Activated CD4-positive, CD25-positive, alpha-beta regulatory T cell treated with anti-CD3 and anti-CD28 coated beads, Interleukin-2, amount 50 U/mL, for 72 hours (primary cell): Measurements from ENCODE around the gene C1QTNF8.
"Not testable (repeated sequence)": the region's sequence is repeated elsewhere in the genome, so short reads cannot be mapped to it uniquely, and the experiment has no call there.

Experiments used
- DNase-seq: peaks from one replicate; pipeline ENCODE4 v3.0.0; 2021

The C1QTNF8 gene

DNA sequence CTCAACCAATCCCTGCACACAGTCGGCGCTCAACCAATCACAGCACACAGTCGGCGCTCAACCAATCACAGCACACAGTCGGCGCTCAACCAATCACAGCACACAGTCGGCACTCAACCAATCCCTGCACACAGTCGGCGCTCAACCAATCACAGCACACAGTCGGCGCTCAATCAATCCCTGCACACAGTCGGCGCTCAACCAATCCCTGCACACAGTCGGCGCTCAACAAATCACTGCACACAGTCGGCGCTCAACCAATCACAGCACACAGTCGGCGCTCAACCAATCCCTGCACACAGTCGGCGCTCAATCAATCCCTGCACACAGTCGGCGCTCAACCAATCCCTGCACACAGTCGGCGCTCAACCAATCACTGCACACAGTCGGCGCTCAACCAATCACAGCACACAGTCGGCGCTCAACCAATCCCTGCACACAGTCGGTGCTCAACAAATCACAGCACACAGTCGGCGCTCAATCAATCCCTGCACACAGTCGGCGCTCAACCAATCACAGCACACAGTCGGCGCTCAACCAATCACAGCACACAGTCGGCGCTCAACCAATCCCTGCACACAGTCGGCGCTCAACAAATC is 3.3 kb downstream of the C1QTNF8 start:
- not testable (repeated sequence) for DNase-seq

DNA sequence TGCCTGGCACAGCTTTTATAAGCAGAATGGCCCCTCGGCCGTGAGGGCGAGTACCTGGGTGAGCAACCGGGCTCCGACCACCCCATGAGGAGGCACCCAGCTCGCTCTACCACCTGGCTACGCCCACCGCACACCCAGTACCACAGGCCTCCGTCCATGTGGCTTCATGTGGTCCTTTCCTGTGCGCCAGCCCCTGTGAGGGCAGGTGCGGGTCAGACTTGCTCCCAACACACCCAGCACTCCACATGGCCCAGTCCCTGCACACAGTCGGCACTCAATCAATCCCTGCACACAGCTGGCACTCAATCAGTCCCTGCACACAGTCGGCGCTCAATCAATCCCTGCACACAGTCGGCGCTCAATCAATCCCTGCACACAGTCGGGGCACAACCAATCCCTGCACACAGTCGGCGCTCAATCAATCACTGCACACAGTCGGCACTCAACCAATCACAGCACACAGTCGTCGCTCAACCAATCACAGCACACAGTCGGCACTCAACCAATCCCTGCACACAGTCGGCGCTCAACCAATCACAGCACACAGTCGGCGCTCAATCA is 4.0 kb downstream of the C1QTNF8 start:
- DNase-seq = no peak

DNA sequence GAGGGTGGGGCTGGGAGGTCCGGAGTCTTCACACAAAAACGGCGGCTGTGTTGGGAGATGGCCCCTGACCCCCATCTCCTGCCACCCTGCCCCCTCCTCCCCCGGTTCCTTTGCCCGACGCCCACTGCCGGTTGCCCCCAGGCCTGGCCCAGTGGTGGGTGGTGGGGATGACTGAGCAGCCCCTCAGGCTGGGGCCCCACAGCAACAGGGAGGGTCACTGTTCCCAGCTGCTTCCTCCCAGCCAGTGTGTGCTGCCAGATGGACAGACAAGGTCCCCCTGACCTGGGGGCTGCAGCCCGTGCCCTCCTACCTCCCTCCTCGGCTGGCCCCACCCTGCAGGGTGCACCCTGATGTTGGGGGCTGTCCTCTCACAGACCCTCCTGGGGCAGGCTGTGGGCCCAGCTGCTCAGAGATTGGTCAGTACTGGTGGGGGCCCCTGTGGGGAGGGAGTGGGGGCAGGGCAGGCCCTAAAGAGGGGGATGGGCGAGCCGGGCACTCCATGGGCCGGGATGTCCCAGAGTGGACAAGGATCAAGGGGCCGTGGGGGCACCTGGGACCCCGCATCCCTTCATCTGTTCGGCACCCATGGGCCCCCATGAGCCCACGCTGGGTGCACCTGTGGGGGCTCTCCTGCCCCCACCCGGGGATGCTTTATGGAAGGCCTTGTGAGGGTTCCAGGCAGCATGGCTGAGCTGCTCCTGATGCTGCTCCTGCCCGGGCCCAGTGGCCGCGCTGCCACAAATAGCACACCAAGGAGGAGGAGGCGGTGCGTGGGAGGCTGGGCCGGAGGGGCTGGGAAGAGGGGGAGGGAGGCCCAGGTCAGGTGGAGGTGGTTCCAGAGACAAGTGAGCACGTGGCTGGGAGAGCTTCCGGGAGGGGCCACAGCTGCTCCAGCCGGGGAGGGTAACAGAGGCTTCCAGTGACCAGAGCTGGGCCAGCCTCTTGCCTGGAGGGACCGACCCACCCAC is 5.1 kb downstream of the C1QTNF8 start:
- DNase-seq = no peak

DNA sequence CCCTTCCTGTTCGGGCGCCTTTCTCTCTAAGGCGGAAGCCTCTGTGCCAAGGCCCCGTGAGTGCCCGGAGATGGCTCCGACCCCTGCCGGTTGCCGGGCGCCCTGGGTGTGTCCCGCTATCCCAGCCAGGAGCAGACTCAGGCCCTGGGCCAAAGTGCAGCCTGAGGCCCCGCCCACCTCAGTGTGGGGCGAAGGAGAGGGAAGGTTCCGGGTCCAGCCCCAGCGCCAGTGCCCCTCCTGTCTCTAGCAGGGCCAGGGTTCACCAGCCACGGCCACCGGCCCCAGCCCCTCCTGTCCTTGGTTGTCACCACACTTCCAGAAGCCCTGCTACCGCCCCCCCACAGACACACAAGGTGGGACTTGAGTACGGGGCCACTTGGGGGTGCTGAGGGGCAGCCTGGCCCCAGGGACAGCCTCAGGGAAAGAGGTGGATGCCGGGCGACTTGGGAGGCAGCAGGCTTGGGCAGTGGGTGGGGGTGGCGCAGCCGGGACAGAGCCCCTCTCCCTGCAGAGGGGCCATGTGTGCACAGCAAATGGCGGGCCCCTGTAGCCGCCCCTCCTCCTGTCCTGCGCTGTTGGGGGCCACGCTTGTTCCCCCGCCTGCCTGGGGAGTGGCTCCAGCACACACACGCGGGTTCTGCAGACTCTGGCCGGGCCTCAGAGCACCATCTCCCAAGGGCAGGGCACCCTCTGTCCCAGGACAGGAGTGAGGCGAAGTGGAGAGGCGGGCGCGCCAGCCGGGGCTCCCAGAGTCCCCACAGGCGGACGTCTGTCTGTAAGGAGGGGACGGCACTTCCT is 6.0 kb downstream of the C1QTNF8 start:
- DNase-seq = no peak

DNA sequence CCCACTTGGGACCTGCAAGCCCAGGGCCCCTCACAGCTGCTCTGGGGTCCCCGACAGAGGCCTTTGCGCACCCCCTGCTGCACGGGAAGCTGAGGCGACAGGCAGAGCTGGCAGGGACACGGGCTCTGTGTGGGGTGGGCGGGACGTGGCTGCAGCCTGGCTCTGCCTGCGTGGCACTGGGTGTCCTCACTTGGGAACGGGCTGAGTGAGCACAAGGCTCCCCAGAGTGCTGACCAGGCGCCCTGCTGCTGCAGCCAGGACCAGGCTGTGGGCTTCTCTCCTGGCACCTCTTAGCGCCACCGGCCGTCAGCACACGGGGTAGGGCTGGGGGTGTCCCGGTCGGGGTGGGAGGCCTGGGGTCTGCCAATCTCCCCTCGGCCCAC is 6.6 kb downstream of the C1QTNF8 start:
- no peak for DNase-seq

DNA sequence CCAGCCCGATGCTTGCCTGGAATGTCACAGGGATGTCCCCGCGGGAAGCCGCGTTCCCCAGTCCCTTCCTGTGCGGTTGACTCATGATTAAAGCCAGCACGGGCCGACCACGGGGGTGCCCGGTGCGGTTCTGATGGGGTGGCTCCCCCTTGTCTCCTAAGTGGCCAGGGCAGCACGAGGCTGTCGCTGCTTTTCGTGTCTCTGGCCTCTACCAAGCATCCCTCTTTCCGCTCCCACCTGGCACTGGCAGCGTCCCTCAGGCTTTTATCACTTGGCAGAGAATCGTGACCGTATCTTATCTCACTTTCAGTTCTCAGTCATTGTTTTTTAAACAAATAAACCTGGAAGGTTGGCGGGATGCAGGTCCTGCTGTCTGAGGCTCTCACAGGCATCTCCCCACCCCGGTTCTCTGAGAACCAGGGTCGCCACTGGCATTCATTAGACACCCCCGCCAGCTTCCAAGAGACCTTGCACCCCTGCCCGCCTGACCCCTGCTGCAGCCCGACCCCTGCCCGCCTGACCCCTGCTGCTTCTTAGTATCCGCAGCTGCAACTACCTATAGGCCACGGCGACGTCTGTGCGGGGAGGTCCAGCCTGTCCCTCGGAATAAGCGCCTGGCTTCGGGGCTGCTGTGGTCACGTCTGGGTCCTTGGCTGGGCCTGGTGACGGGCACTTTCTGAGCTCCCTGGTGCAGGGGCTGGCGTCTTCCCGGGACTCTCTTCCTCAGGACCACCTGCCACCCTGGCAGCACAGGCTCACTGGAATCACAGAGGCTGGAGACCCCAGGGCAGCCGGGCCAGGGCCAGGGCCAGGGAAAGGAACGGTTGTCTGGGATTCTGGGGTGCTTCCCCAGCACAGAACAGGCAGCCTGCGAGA is 7.5 kb downstream of the C1QTNF8 start:
- no peak for DNase-seq

DNA sequence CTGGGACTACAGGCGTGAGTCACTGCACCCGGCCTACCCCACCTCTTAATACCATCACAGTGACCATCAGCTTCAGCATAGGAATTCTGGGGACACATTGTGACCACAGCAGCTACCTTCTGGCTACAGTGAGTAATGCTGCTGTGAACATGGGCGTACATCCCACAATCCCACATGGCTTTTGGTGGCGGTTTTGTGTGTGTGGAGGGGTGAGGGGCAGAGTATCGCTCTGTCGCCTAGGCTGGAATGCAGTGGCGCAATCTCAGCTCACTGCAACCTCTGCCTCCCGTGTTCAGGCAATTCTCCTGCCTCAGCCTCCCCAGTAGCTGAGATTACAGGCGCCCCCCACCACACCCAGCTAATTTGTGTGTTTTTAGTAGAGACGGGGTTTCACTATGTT is 9.6 kb downstream of the C1QTNF8 start:
- DNase-seq = not testable (repeated sequence)

DNA sequence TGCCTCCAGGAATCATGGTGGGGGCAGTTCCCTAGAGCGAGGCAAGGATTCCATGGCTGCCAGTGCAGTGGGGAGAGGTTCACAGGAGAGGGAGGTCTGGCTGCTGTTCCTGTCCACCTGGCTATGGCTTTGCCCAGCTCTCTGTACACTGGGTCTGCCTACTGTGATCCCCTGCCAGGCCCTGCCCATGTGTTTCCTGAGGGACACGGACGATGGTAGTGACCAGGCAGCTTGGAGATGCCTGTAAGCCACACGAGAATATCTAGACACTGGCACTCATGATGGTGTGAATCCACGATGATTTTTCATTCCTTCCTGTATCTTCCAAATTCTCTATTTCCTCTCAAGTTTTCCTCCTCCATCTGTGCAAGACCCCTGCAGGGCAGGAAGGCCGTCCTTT is 11.1 kb downstream of the C1QTNF8 start:
- DNase-seq = no peak

DNA sequence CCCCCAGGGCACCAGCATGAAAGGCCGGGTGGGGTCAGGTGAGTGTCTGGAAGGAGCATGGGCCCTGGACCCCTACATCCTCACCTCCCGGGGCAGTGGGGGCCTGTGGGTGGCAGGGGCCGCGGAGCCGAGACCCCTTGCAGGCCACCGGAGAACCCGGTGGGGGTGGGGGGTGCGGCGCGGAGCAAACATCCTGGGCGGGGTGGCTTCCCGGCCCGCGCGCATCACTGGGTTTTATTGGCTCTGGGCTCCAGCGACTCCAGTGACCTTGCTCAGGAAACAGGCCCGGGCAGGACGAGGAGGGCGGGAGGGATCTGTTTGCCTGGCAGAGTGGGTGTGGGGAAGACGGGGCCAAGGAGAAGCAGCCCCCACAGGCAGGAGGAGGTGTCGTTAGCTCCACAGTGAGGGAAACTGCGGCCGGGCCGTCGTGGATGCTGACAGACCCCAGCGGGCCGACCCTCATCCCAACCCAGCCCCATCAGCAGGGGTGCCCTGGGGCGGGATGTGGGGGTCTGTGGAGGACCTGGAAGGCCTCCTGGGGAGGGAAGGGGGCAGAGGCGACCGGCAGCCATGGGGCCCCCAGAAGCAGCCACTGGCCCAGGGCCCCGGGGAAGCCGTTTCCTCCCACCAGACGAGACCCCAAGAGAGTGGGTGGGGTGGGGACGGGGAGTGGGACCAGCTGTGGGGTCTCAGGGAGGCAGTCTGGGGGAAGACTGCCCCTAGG is 12.9 kb downstream of the C1QTNF8 start:
- DNase-seq = no peak

DNA sequence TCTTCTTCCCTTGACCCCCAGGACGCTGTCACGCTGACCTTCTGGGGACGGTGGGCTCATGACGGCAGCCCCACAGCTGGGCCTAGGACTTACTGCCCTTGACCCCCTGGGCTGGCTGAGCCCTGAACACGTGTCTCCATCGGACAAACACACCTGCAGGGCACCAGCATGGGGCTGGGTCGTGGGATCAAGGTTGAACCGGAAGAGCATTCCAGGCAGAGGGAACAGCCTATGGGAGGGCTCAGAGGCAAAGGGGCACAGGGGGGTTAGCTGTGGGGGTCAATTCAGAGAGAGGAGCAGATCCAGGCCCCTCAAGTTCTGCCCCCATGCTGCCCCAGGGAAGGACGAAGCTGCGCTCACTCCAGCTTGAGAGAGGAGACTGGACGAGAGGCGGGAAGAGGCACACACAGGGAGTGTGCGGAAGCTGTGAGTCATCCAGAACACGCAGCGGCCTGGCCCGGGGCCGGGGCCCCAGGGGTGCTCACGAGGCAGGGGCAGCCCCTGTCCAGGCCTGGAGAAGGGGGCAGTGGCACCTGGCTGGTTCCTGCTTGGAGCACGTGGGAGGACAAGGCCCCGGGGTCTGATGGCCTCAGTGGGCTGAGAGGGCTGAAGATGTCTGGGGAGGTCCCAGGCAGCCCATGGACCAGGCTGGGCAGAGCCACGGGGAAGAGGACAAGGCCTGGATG is 13.6 kb downstream of the C1QTNF8 start:
- no peak for DNase-seq

DNA sequence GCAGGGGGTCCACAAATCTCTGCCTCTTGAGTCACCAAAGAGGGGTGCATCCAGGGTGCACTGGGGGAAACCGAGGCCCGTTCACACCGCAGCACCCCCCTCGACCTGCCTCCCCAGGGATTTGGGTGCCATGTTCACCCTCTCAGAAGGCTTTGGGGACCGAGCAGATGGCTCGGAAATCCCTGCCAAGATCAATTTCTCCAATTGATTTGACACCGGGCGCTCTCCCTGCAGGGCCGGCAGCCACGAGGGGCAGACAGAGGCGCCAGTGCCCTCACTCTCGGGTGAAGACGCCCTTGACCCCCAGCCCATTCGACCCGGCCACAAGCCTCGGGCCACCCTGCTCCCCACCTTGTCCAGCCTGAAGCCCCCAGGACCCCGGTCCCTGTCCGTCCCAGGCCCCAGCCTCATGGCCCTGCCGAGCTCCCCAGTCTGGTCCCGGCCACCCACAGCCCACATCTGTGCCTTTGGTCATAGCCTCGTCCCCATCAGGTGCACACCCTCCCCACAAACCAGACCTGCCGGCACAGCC is 14.2 kb downstream of the C1QTNF8 start:
- no peak for DNase-seq

DNA sequence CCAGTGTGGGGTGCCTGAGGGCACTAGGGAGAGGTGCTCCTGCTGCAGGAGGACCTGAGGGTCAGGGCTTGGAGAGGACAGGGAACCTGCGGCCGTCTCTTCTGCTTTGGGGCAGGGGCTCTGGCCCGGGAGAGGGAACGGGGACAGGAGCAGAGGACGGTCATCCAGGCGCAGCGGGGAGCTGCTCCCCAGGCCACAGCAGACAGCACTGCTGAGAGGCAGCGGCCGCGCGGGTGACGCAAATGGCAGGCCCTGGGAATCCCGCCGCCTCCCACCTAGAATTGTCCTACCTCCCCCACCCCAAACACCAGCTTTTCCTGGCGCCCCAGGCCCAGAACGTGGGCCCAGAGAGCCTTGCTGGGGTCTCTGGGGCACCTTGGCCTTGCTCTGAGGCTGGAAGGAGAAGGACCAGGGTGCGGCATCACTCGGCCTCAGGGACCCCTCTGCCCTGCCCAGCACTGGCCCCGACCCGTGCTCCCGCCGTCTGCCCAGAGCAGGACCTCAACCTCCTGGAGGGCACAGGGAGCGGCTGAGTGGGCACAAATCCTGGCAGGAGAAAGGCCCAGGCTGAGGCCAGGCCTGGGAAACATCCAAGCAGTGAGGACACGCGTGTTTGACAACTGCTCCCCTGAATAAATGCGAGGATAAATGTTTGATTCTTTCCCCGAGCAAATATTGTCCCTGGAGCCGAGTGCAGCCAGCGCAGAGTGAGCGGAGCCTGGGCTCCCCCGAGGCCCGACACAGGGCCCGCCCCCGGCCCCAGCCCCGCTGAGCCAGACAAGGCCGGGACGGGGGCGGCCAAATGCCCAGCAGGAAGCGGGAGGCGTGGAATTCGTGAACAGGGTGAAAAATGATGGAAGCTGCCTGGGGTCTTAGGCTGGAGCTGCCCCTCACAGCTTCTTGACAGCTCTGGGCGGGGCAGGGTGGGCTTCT is 15.0 kb downstream of the C1QTNF8 start:
- DNase-seq = no peak

DNA sequence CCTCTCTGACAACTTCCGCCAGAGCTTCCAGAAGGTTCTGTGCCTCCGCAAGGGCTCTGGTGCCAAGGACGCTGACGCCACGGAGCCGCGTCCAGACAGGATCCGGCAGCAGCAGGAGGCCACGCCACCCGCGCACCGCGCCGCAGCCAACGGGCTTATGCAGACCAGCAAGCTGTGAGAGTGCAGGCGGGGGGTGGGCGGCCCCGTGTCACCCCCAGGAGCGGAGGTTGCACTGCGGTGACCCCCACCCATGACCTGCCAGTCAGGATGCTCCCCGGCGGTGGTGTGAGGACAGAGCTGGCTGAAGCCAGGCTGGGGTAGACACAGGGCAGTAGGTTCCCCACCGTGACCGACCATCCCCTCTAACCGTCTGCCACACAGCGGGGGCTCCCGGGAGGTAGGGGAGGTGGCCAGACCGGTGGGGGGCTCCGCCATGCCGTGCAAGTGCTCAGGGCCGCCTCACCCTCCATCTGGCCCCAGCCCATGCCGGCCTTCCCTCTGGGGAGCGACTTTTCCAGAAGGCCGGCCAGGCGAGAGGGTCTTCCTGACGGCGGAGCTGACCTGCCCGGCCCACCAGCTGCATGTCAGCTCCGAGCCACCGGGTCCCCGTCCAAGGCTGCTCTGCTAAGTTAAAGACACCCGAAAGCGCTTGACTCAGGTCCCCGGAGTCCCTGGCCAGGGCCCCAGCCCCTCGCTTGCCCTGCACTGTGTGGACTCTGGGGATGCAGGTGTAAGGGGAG is 16.1 kb downstream of the C1QTNF8 start:
- DNase-seq = no peak

DNA sequence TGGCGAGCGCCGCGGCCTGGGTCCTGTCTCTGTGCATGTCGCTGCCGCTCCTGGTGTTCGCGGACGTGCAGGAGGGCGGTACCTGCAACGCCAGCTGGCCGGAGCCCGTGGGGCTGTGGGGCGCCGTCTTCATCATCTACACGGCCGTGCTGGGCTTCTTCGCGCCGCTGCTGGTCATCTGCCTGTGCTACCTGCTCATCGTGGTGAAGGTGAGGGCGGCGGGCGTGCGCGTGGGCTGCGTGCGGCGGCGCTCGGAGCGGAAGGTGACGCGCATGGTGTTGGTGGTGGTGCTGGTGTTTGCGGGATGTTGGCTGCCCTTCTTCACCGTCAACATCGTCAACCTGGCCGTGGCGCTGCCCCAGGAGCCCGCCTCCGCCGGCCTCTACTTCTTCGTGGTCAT is 16.7 kb downstream of the C1QTNF8 start:
- no peak for DNase-seq

DNA sequence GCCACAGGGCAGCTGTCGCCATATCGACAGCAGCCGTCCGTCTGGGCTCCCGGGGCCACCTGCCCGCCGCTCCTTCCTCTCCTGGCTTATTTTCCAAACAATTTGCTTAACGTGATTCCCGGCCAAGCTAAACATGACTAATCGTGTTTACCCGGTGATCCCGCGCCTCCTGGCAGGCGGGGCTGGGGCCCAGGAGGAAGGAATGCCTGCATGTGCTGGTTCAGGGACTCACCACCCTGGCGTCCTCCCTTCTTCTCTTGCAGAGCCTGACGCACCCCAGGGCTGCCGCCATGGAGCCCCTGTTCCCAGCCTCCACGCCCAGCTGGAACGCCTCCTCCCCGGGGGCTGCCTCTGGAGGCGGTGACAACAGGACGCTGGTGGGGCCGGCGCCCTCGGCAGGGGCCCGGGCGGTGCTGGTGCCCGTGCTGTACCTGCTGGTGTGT is 17.4 kb downstream of the C1QTNF8 start:
- no peak for DNase-seq

DNA sequence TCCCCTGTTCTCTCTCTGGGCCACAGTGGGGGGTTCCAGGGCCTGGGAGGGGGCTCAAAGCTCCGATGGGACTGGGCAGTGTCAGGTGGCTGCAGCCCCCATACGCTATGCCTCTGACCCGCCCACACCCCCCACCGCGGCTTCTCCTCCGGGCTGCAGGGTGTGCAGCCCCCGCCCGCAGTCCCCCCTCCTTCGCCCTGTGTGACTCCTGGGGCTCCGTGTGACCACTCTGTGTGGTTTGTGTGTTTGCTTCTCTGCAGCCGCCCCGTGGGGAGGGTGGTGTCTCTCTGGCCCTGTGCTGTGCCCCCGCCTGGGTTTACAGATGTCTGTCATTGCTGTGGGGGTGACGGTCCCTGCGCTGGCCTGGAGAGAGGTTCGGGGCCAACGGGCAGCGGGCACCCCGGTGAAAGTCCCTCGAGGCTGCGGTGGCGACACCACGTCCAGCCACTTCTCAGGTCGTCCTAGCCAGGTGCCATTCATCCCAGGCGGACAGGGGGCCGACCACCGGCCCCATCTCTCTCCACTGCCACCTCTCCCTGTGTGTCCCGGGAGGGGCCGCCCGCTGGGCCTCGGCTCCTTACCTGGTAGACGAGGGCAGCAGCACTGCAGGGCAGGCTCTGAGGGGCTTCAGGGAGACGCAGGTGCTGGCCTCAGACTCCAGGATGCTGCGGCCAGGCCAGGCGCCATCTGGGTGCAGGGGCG is 18.0 kb downstream of the C1QTNF8 start:
- no peak for DNase-seq

DNA sequence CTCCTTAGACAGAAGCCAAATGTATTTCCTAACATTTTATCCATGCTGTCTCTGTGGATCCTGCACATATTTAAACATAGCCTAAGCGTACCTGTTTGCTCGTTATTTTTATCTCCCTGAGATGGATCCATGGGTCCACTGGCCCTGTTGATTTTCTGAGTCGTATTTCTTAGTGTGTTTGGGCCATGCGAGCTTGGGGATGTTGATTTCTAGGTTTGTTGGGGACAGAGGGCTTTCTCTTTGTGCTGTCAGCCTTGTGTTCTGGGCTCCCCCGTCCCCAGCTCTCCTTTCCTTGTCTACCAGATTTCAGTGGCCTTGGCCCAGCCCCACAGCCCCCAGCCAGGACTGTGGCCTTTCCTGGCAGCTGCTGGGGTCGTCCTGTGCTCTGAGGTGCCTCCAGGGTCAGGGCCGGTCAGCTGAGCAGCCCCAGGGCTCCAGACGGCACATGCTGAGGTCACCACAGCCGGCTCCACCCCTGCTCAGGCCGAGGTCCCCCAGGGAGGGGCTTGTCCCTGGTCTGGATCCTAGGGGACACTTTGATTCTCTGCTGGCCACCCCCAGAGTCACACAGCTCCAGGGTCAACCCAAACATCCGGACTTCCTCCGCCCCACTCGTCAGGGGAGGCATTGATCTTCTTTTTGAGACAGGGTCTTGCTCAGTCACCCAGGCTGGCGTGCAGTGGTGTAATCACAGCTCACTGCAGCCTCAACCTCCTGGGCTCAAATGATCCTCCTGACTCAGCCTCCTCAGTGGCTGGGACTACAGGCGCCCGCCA is 19.1 kb downstream of the C1QTNF8 start:
- no peak for DNase-seq
